ENCODE measurements around the gene TFPI. TPM values are rescaled to one million over a fixed set of nuclear protein-coding genes. Genes with fewer than 3 reads are reported as not detected.
A peak's percentile ranks its signal among the peaks of the same experiment; 100 is the strongest.

TFPI gene
- total RNA-seq, 1 experiment from 2014 or later: 29.1 TPM

- H3K9me2 ChIP-seq (ENCODE audit: insufficient read depth): no peaks in the 10 kb centered on the region; the same call in 1 of the 2 replicates
- no peaks in the 10 kb centered on the region for H3K79me2 ChIP-seq (ENCODE audit: insufficient read depth, low read length)
- BruUV-seq (replicated peaks): no TSS peak
- intact Hi-C loops (cut with micrococcal nuclease): loop anchor here (1.0 to 2.0 kb wide), 4 partner anchors 154 to 590 kb away; no protein-coding TSS in a partner anchor
- no peaks in the 10 kb centered on the region for H3K27me3 ChIP-seq (ENCODE audit: insufficient read depth, low read length)
- ChIA-PET POLR2A (no interaction called here), CTCF (interaction anchor here (0.7 to 5.1 kb wide), 4 partner anchors 548 to 590 kb away, joined by 3 to 50 read pairs (median 10); no protein-coding TSS in a partner anchor), RAD21 (ENCODE audit: low non-redundant PET in 1 of 2, low total read pairs in 2 of 2, uncharacterized antibody in 2 of 2, unreplicated experiment in 2 of 2) (interaction anchor here in 1 of 2 experiments (0.9 kb wide), 1 partner anchor 550 kb away, joined by 3 read pairs; no protein-coding TSS in a partner anchor)
- H3K9ac ChIP-seq (ENCODE audit: low read length): no peak overlapping the region
- TF ChIP-seq, protein P1, sequence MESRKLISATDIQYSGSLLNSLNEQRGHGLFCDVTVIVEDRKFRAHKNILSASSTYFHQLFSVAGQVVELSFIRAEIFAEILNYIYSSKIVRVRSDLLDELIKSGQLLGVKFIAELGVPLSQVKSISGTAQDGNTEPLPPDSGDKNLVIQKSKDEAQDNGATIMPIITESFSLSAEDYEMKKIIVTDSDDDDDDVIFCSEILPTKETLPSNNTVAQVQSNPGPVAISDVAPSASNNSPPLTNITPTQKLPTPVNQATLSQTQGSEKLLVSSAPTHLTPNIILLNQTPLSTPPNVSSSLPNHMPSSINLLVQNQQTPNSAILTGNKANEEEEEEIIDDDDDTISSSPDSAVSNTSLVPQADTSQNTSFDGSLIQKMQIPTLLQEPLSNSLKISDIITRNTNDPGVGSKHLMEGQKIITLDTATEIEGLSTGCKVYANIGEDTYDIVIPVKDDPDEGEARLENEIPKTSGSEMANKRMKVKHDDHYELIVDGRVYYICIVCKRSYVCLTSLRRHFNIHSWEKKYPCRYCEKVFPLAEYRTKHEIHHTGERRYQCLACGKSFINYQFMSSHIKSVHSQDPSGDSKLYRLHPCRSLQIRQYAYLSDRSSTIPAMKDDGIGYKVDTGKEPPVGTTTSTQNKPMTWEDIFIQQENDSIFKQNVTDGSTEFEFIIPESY (IDR thresholded peaks at IDR 0.05; ENCODE audit: extremely low read depth, insufficient replicate concordance, low read length): no peak
- TF ChIP-seq, protein P2, sequence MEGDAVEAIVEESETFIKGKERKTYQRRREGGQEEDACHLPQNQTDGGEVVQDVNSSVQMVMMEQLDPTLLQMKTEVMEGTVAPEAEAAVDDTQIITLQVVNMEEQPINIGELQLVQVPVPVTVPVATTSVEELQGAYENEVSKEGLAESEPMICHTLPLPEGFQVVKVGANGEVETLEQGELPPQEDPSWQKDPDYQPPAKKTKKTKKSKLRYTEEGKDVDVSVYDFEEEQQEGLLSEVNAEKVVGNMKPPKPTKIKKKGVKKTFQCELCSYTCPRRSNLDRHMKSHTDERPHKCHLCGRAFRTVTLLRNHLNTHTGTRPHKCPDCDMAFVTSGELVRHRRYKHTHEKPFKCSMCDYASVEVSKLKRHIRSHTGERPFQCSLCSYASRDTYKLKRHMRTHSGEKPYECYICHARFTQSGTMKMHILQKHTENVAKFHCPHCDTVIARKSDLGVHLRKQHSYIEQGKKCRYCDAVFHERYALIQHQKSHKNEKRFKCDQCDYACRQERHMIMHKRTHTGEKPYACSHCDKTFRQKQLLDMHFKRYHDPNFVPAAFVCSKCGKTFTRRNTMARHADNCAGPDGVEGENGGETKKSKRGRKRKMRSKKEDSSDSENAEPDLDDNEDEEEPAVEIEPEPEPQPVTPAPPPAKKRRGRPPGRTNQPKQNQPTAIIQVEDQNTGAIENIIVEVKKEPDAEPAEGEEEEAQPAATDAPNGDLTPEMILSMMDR (IDR thresholded peaks at IDR 0.05 in 2 of 3, conservative IDR thresholded peaks at IDR 0.05 in 1 of 3; ENCODE audit: borderline replicate concordance in 1 of 3, insufficient read depth in 1 of 3, low read depth in 2 of 3, low read length in 2 of 3): peak; percentile 18 to 61 (median 59); a peak in 4 of 6 replicates
- TF ChIP-seq RAD21 (IDR thresholded peaks at IDR 0.05; ENCODE audit: low read depth): peak; percentile 83
- H3K4me1 ChIP-seq (ENCODE audit: control insufficient read depth in 1 of 2, insufficient read depth in 2 of 2, low read length in 2 of 2): peaks cover 0 to 6% of the 10 kb centered on the region in 2 experiments; a peak in 2 of 4 replicates
- no peaks in the 10 kb centered on the region for H3K36me3 ChIP-seq (ENCODE audit: control insufficient read depth in 1 of 2, insufficient read depth in 2 of 2, low read length in 2 of 2)
- H2AFZ ChIP-seq (ENCODE audit: low read depth, low read length, poor library complexity, severe bottlenecking): peak overlapping the region; percentile 66
- DNase-seq (ENCODE audit: low read depth, low spot score) (peak; percentile 29), ATAC-seq (no peak)
- no peaks in the 10 kb centered on the region for H3K9me3 ChIP-seq (ENCODE audit: control insufficient read depth in 1 of 2, insufficient read depth in 1 of 2, low read depth in 1 of 2, low read length in 2 of 2)
- H3K4me3 ChIP-seq (replicated peaks in 1 of 2; ENCODE audit: low read depth in 1 of 2, low read length in 2 of 2): no peak overlapping the region
- no peak overlapping the region for H3K4me2 ChIP-seq (ENCODE audit: low read length)
- no peaks in the 10 kb centered on the region for H4K20me1 ChIP-seq (ENCODE audit: insufficient read depth)
- H3K27ac ChIP-seq (ENCODE audit: low read depth, low read length): no peak overlapping the region
Observed at GRCh38 chr2:187453078-187453641, 101.1 kb downstream of the TFPI start.

Measured in HCT116 (cell line).